OCI-LY1 (cell line): ENCODE measurements around the gene CHCHD6.

Experiments
- H2AFZ ChIP-seq: fragments of 200-600 bp; sonication (generic), shearing (Covaris generic); 2 replicates; pipeline ENCODE4 v1.6.0; 2014; ENCODE audit warnings: antibody characterized with exemption, mild to moderate bottlenecking, low read length
- H3F3A ChIP-seq: fragments of 200-600 bp; sonication (generic), shearing (Covaris generic); 2 replicates; pipeline ENCODE4 v1.6.0; 2014; ENCODE audit warnings: mild to moderate bottlenecking, antibody characterized with exemption, low read length, moderate library complexity; ENCODE audit not compliant: insufficient read depth
- H3K27ac ChIP-seq: fragments of 200-600 bp; sonication (generic); 2 replicates; pipeline ENCODE4 v1.5.1; 2014; ENCODE audit warnings: low read length, mixed run types, mild to moderate bottlenecking, low read depth; ENCODE audit not compliant: poor library complexity, severe bottlenecking
- H3K27me3 ChIP-seq: fragments of 200-600 bp; sonication (generic); 2 replicates; pipeline ENCODE4 v1.6.0; 2014; ENCODE audit warnings: antibody characterized with exemption, mild to moderate bottlenecking, low read length, moderate library complexity; ENCODE audit not compliant: insufficient read depth
- H3K36me3 ChIP-seq: fragments of 200-600 bp; sonication (generic); 2 replicates; pipeline ENCODE4 v1.6.1; 2014; ENCODE audit warnings: mild to moderate bottlenecking, antibody characterized with exemption, low read length, moderate library complexity, mixed read lengths; ENCODE audit not compliant: insufficient read depth
- H3K4me1 ChIP-seq: fragments of 200-600 bp; sonication (generic); 2 replicates; pipeline ENCODE4 v1.5.1; 2014; ENCODE audit warnings: mild to moderate bottlenecking, low read length, moderate library complexity; ENCODE audit not compliant: insufficient read depth, severe bottlenecking
- H3K4me2 ChIP-seq: fragments of 200-600 bp; sonication (generic), shearing (Covaris generic); 2 replicates; pipeline ENCODE4 v1.6.1; 2014; ENCODE audit warnings: low read length
- H3K4me3 ChIP-seq: fragments of 200-600 bp; sonication (generic); 2 replicates; pipeline ENCODE4 v1.5.1; 2014; ENCODE audit warnings: low read length, low read depth, mild to moderate bottlenecking, mixed read lengths; ENCODE audit not compliant: poor library complexity, severe bottlenecking
- H3K79me2 ChIP-seq: fragments of 200-600 bp; shearing (Covaris generic); 2 replicates; pipeline ENCODE4 v1.6.1; 2016; ENCODE audit warnings: mixed run types, low read length, mixed read lengths; ENCODE audit not compliant: insufficient read depth
- H3K9ac ChIP-seq: fragments of 200-600 bp; sonication (generic), shearing (Covaris generic); 2 replicates; pipeline ENCODE4 v1.6.1; 2014; ENCODE audit warnings: mild to moderate bottlenecking, low read length, mixed read lengths
- H3K9me2 ChIP-seq: fragments of 200-600 bp; sonication (generic), shearing (Covaris generic); 2 replicates; pipeline ENCODE4 v1.6.1; 2014; ENCODE audit warnings: low read depth, mild to moderate bottlenecking, low read length, mixed read lengths
- H3K9me3 ChIP-seq: fragments of 200-600 bp; shearing (Covaris generic); 2 replicates; pipeline ENCODE4 v1.6.1; 2014; ENCODE audit warnings: low read length, mixed read lengths
- H4K20me1 ChIP-seq: fragments of 200-600 bp; sonication (generic), shearing (Covaris generic); 2 replicates; pipeline ENCODE4 v1.6.0; 2016; ENCODE audit warnings: mild to moderate bottlenecking, low read length; ENCODE audit not compliant: insufficient read depth
- EZH2 ChIP-seq: fragments of 200-600 bp; sonication (generic), shearing (Covaris generic); IDR thresholded peaks from 2 replicates; pipeline ENCODE4 v1.8.0; 2017; ENCODE audit warnings: borderline replicate concordance, mixed run types, mild to moderate bottlenecking, antibody characterized with exemption, low read length, moderate library complexity, mixed read lengths
- TF ChIP-seq, protein P1 (sequence below): fragments of 200-600 bp; sonication (generic), shearing (Covaris generic); IDR thresholded peaks from 2 replicates; pipeline ENCODE4 v1.5.1; 2017; ENCODE audit warnings: mild to moderate bottlenecking, antibody characterized with exemption, low read length, moderate library complexity, mixed read lengths

The CHCHD6 gene

DNA sequence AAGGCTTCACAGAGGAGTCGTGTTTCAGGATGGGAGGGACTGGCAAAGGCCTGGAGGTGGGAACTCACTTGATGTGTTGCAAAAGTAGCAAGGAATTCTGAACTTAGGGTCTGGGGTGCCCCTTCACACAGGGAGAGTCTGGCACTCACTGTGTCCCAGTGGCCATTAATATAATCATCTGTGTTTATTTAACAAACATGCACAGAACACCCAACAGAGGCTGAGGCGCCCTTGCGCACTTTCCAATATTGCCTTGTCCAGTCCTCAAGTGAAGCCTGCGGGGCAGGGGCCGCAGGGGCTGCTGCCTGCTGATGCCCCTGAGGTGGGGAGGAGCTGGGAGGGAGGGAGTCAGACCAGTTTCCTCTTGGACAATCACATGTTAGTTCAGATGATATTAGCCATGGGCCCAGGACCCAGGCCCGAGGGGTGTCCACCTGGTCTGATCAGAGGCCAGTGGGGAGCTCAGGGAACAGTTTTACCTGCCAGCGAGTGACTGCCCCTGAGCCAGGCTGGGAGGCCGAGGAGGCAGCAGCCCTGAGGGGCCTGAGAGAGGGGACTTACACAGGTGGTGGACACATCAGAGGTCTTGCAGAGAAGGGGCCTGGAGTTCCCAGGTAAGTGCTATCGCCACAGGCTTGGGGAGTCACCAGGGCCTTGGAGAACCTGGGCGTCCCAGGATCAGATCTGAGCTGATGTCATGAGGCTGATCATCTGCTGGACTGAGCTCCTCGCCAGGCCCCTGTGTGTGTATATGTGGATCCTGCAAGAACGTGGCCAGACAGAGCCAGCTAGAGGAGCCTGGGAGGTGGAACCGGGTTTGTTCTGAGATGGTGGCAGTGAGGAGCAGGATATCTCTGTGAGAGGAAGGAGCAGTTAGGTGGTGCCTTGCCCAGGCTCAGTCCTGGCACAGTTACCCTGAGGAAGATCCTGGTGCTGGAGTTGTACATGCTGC is 35.3 kb upstream of the CHCHD6 start:
- H3K9me3 ChIP-seq: peaks cover 1% of the 10 kb centered on the region; the same call in 1 of the 2 replicates
- no peaks in the 10 kb centered on the region for H3K9me2 ChIP-seq
- no peaks in the 10 kb centered on the region for H3K79me2 ChIP-seq
- no peak for TF ChIP-seq EZH2
- TF ChIP-seq, protein P1, sequence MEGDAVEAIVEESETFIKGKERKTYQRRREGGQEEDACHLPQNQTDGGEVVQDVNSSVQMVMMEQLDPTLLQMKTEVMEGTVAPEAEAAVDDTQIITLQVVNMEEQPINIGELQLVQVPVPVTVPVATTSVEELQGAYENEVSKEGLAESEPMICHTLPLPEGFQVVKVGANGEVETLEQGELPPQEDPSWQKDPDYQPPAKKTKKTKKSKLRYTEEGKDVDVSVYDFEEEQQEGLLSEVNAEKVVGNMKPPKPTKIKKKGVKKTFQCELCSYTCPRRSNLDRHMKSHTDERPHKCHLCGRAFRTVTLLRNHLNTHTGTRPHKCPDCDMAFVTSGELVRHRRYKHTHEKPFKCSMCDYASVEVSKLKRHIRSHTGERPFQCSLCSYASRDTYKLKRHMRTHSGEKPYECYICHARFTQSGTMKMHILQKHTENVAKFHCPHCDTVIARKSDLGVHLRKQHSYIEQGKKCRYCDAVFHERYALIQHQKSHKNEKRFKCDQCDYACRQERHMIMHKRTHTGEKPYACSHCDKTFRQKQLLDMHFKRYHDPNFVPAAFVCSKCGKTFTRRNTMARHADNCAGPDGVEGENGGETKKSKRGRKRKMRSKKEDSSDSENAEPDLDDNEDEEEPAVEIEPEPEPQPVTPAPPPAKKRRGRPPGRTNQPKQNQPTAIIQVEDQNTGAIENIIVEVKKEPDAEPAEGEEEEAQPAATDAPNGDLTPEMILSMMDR: no peak
- no peak overlapping the region for H3K27ac ChIP-seq
- H4K20me1 ChIP-seq: no peaks in the 10 kb centered on the region
- H3K4me3 ChIP-seq: no peak overlapping the region
- H3K36me3 ChIP-seq: no peaks in the 10 kb centered on the region
- H3K9ac ChIP-seq: no peak overlapping the region
- no peaks in the 10 kb centered on the region for H3K27me3 ChIP-seq
- no peak overlapping the region for H3K4me2 ChIP-seq
- no peaks in the 10 kb centered on the region for H3F3A ChIP-seq
- H2AFZ ChIP-seq: no peak overlapping the region
- peaks cover 10% of the 10 kb centered on the region for H3K4me1 ChIP-seq

DNA sequence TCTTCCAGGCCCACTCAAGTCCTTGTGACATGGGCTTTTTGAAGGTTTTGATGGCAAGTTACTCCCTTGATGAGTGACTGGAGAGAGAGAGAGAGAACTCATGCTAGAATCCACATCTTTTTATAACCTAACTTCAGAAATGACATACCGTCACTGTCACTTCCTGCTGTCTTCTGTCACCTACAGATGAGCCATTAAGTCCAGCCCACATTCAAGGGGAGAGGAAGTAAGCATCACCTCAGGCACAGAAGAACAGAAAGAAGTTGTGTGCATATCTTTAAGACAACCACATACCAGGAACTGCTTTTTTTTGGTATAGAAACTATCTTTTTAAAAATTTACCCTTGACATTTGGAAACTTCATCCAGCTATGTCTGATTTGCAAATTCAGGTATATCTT is 32.5 kb upstream of the CHCHD6 start:
- Histone ChIP-seq H3K27ac (no peak overlapping the region), H3K4me3 (peak overlapping the region; percentile 29), H3K9me2 (no peaks in the 10 kb centered on the region), H3K4me1 (peaks cover 10% of the 10 kb centered on the region), H3K27me3 (no peaks in the 10 kb centered on the region), H3K4me2 (peak overlapping the region; percentile 36; the same call in 1 of the 2 replicates), H3K79me2 (no peaks in the 10 kb centered on the region), H2AFZ (peak overlapping the region; percentile 44), H3F3A (no peaks in the 10 kb centered on the region), H3K36me3 (no peaks in the 10 kb centered on the region), H4K20me1 (no peaks in the 10 kb centered on the region), H3K9me3 (peaks cover 3% of the 10 kb centered on the region; the same call in 1 of the 2 replicates), H3K9ac (no peak overlapping the region)
- TF ChIP-seq EZH2: no peak
- TF ChIP-seq, protein P1: no peak

DNA sequence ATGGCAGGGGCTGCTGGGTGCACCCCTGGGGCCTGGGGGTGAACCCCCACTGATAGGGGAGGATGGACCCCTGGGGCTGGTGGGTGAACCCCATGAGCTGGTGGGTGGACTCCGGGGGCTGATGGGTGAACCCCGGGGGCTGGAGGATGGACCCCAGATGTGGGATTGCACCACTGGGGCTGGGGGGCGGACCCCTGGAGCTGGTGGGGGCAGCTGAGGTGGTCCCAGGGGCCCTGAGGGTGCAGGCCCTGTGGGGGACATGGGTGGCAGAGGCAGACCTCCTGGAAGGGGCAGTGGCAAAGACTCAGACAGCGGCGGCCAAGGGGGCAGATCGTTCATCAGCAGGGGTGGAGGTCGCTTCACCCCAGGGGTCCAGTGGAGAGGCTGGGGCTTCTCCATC is 31.7 kb upstream of the CHCHD6 start:
- H3F3A ChIP-seq: no peaks in the 10 kb centered on the region

More for the DNA sequence above, 31.7 kb upstream of the CHCHD6 start:
- Histone ChIP-seq H3K9me2 (no peaks in the 10 kb centered on the region), H4K20me1 (no peaks in the 10 kb centered on the region), H3K4me3 (no peak overlapping the region), H3K27ac (no peak overlapping the region), H3K4me2 (no peak overlapping the region), H3K27me3 (no peaks in the 10 kb centered on the region), H2AFZ (no peak overlapping the region), H3K36me3 (no peaks in the 10 kb centered on the region), H3K79me2 (no peaks in the 10 kb centered on the region), H3K9me3 (peaks cover 3% of the 10 kb centered on the region; the same call in 1 of the 2 replicates), H3K9ac (no peak overlapping the region), H3K4me1 (peaks cover 10% of the 10 kb centered on the region)
- no peak for TF ChIP-seq EZH2
- TF ChIP-seq, protein P1: no peak
